DOHH2 (cell line): ENCODE results near the gene MYLK.

Source experiments
- H3F3A ChIP-seq: fragments of 200-600 bp; sonication (generic), shearing (Covaris generic); 2 replicates; pipeline ENCODE4 v1.6.0; 2016; ENCODE audit warnings: antibody characterized with exemption, mild to moderate bottlenecking; ENCODE audit not compliant: control insufficient read depth, insufficient read depth
- H3K27ac ChIP-seq: fragments of 200-600 bp; sonication (generic); 2 replicates; pipeline ENCODE4 v1.5.1; 2014; ENCODE audit warnings: low read depth, mild to moderate bottlenecking, low read length, moderate library complexity
- H3K27me3 ChIP-seq: fragments of 200-600 bp; sonication (generic); 2 replicates; pipeline ENCODE4 v1.6.1; 2014; ENCODE audit warnings: mild to moderate bottlenecking, low read length, mixed read lengths; ENCODE audit not compliant: control insufficient read depth
- H3K36me3 ChIP-seq: fragments of 200-600 bp; sonication (generic); 2 replicates; pipeline ENCODE4 v1.6.1; 2014; ENCODE audit warnings: mild to moderate bottlenecking, low read length, moderate library complexity, mixed read lengths; ENCODE audit not compliant: control insufficient read depth
- H3K4me1 ChIP-seq: fragments of 200-600 bp; sonication (generic); 2 replicates; pipeline ENCODE4 v1.6.1; 2014; ENCODE audit warnings: mild to moderate bottlenecking, low read length, mixed read lengths; ENCODE audit not compliant: control insufficient read depth
- H3K4me2 ChIP-seq: fragments of 200-600 bp; sonication (generic); 2 replicates; pipeline ENCODE4 v1.6.0; 2014; ENCODE audit warnings: mild to moderate bottlenecking, low read length, moderate library complexity
- H3K4me3 ChIP-seq: fragments of 200-600 bp; sonication (generic); 2 replicates; pipeline ENCODE4 v1.5.1; 2014; ENCODE audit warnings: mild to moderate bottlenecking, low read length, mixed read lengths
- H3K79me2 ChIP-seq: fragments of 200-600 bp; sonication (generic); 2 replicates; pipeline ENCODE4 v1.6.1; 2014; ENCODE audit warnings: mild to moderate bottlenecking, low read length, mixed read lengths; ENCODE audit not compliant: control insufficient read depth
- H3K9me2 ChIP-seq: fragments of 200-600 bp; sonication (generic); replicated peaks from 2 replicates; pipeline ENCODE4 v1.6.1; 2014; ENCODE audit warnings: mild to moderate bottlenecking, low read length, mixed read lengths; ENCODE audit not compliant: control insufficient read depth
- H3K9me3 ChIP-seq: fragments of 200-600 bp; sonication (generic); 2 replicates; pipeline ENCODE4 v1.6.1; 2014; ENCODE audit warnings: antibody characterized with exemption, low read length, mixed read lengths; ENCODE audit not compliant: control insufficient read depth, insufficient read depth
- H4K20me1 ChIP-seq: fragments of 200-600 bp; sonication (generic); 2 replicates; pipeline ENCODE4 v1.6.0; 2014; ENCODE audit warnings: low read depth, mild to moderate bottlenecking, antibody characterized with exemption, low read length, moderate library complexity; ENCODE audit not compliant: control insufficient read depth, insufficient read depth
- CTCF ChIP-seq: fragments of 200-600 bp; sonication (generic); IDR thresholded peaks from one replicate; pipeline ENCODE4 v1.5.1; 2014; ENCODE audit warnings: antibody characterized with exemption, mild to moderate bottlenecking, low read depth, low read length; ENCODE audit not compliant: poor library complexity, severe bottlenecking
- EZH2phosphoT487 ChIP-seq: fragments of 200-600 bp; sonication (generic); IDR thresholded peaks from 2 replicates; pipeline ENCODE4 v1.6.1; 2017; ENCODE audit warnings: borderline replicate concordance, mild to moderate bottlenecking, antibody characterized with exemption, low read length, moderate library complexity, mixed read lengths

MYLK gene

DNA sequence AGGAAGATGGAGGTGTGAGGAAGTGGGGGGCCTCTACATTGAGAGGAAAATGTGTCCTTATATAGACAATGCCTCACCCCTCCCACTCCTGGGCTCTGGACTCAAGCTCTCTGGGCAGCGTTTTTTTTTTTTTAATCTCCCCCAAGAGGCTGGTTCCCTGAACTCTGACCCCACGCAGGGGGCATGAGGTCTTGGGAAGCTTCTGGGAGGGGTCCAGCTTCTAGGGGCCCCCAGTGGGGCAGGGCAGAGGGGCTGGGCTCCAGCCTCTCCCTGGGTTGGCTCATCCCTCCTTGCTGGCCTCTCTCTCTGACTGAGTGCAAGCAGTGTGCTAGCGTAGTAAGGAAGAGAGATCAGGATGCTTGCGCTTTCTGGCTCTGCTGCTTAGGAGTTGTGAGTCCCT is 197.9 kb downstream of the MYLK start:
- no peak overlapping the region for H3K4me2 ChIP-seq
- H3K4me1 ChIP-seq = no peaks in the 10 kb centered on the region
- H3K36me3 ChIP-seq = no peaks in the 10 kb centered on the region
- no peaks in the 10 kb centered on the region for H3F3A ChIP-seq
- no peak overlapping the region for H3K27ac ChIP-seq
- H3K4me3 ChIP-seq = no peak overlapping the region
- H4K20me1 ChIP-seq = no peaks in the 10 kb centered on the region
- TF ChIP-seq CTCF = no peak
- no peak for TF ChIP-seq EZH2phosphoT487
- 0 out of 2 replicates have a peak, but pooled peaks cover 3% of the 10 kb centered on the region for H3K27me3 ChIP-seq
- no peaks in the 10 kb centered on the region for H3K9me3 ChIP-seq
- no peaks in the 10 kb centered on the region for H3K79me2 ChIP-seq
- no peaks in the 10 kb centered on the region for H3K9me2 ChIP-seq

- Histone ChIP-seq H3K9me2 (no peaks in the 10 kb centered on the region), H3K4me3 (no peak overlapping the region), H3K4me2 (no peak overlapping the region), H4K20me1 (no peaks in the 10 kb centered on the region), H3K36me3 (no peaks in the 10 kb centered on the region), H3F3A (no peaks in the 10 kb centered on the region), H3K4me1 (no peaks in the 10 kb centered on the region), H3K27ac (no peak overlapping the region), H3K79me2 (no peaks in the 10 kb centered on the region), H3K9me3 (no peaks in the 10 kb centered on the region), H3K27me3 (0 out of 2 replicates have a peak, but pooled peaks cover 3% of the 10 kb centered on the region)
- TF ChIP-seq EZH2phosphoT487 (no peak), CTCF (no peak)
These were observed 198.4 kb downstream of the MYLK start for GRCh38 chr3:123685780-123686179.

GRCh38 chr3:123684636-123685035 is 199.5 kb downstream of the MYLK start:
- Histone ChIP-seq H3K36me3 (no peaks in the 10 kb centered on the region), H3K9me3 (no peaks in the 10 kb centered on the region), H3K4me2 (no peak overlapping the region), H3K27ac (no peak overlapping the region), H4K20me1 (no peaks in the 10 kb centered on the region), H3K4me1 (no peaks in the 10 kb centered on the region), H3K79me2 (no peaks in the 10 kb centered on the region), H3K9me2 (no peaks in the 10 kb centered on the region), H3F3A (no peaks in the 10 kb centered on the region), H3K27me3 (0 out of 2 replicates have a peak, but pooled peaks cover 2% of the 10 kb centered on the region), H3K4me3 (no peak overlapping the region)
- no peak for TF ChIP-seq EZH2phosphoT487
- no peak for TF ChIP-seq CTCF
